ENCODE measurements around the gene CDCA3. TPM values are rescaled to one million over a fixed set of nuclear protein-coding genes. Genes with fewer than 3 reads are reported as not detected.

Gene CDCA3
- total and polyA plus RNA-seq, 2 of the 13 experiments (the other 11 are each of a cell fraction or from before 2014, with no cell fraction given), result 32.7 to 56.5 TPM

DNA sequence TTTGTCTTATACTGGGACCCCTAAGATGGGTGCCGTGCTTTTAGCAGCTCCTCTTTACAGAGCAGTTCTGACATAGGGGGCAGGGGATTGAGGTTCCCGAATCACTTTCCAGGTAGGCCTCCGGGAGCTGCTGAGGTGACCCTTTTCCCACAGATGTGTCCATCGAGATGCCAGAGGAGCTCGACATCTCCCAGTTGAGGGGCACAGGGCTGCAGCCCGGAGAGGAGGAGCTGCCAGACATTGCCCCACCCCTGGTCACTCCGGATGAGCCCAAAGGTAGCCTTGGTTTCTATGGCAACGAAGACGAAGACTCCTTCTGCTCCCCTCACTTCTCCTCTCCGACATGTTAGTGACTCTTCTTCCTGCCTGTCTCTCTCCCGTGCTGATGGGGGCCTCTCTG lies 11.9 kb upstream of the CDCA3 start:
- 96% methylated on average over 7 of the region's 11 CpGs for WGBS (ENCODE audit: low lambda C conversion rate)
- H2AFZ ChIP-seq (ENCODE audit: low read length), result no peak overlapping the region
- no TSS peak for BruUV-seq (replicated peaks)
- no peak for FAIRE-seq
- H4K20me1 ChIP-seq (ENCODE audit: insufficient read depth, low read length), result peaks cover 2% of the 10 kb centered on the region
- H3K4me1 ChIP-seq (ENCODE audit: insufficient read depth, low read length), result peaks cover 9% of the 10 kb centered on the region
- no peaks in the 10 kb centered on the region for H3K9me3 ChIP-seq (ENCODE audit: low read length)
- H3K79me2 ChIP-seq (ENCODE audit: insufficient read depth, low read length), result peaks cover 7% of the 10 kb centered on the region
- H3K27me3 ChIP-seq (ENCODE audit: control insufficient read depth in 1 of 2, insufficient read depth in 2 of 2, low read length in 2 of 2), result no peaks in the 10 kb centered on the region; a peak in 1 of 5 replicates
- H3K9ac ChIP-seq (ENCODE audit: insufficient read depth, low read depth, low read length), result no peak overlapping the region
- H3K27ac ChIP-seq (ENCODE audit: extremely low read length, insufficient read depth, low read length), result no peak overlapping the region
- no peak overlapping the region for H3K4me3 ChIP-seq (replicated peaks in 1 of 3; ENCODE audit: insufficient read depth in 1 of 3, low read depth in 2 of 3, low read length in 3 of 3)
- H3K36me3 ChIP-seq (replicated peaks in 1 of 2; ENCODE audit: control insufficient read depth in 1 of 2, insufficient read depth in 2 of 2, low read length in 2 of 2), result peaks cover 34 to 65% of the 10 kb centered on the region in 2 experiments
- TF ChIP-seq, protein P1, sequence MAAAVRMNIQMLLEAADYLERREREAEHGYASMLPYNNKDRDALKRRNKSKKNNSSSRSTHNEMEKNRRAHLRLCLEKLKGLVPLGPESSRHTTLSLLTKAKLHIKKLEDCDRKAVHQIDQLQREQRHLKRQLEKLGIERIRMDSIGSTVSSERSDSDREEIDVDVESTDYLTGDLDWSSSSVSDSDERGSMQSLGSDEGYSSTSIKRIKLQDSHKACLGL (CRISPR knock-in tag; IDR thresholded peaks at IDR 0.05), result no peak
- no peak for TF ChIP-seq JARID2 (CRISPR knock-in tag; IDR thresholded peaks at IDR 0.05; ENCODE audit: insufficient replicate concordance)
- TF ChIP-seq SNAPC5 (CRISPR knock-in tag; IDR thresholded peaks at IDR 0.05; ENCODE audit: borderline replicate concordance), result no peak
- no peak for TF ChIP-seq SCMH1 (CRISPR knock-in tag; IDR thresholded peaks at IDR 0.05; ENCODE audit: borderline replicate concordance)
- no peak for TF ChIP-seq ONECUT2 (CRISPR knock-in tag; IDR thresholded peaks at IDR 0.05)
- TF ChIP-seq ZSCAN30 (CRISPR knock-in tag; IDR thresholded peaks at IDR 0.05), result no peak
- no peak for TF ChIP-seq ELF1 (CRISPR knock-in tag; IDR thresholded peaks at IDR 0.05)
- no peak for TF ChIP-seq ZNF432 (CRISPR knock-in tag; IDR thresholded peaks at IDR 0.05; ENCODE audit: borderline replicate concordance)
- no peak for TF ChIP-seq PHF5A (CRISPR knock-in tag; IDR thresholded peaks at IDR 0.05; ENCODE audit: low read depth, unreplicated experiment)
- TF ChIP-seq ZNF678 (CRISPR knock-in tag; IDR thresholded peaks at IDR 0.05), result no peak
- intact Hi-C loops (cut with micrococcal nuclease; ENCODE audit: unreplicated experiment), result no loop called here
- ChIA-PET CTCF (ENCODE audit: low intra/inter-chr PET ratio, low total read pairs) (no interaction called here), POLR2A (no interaction called here)
- no peak overlapping the region for H3K4me2 ChIP-seq (ENCODE audit: low read depth, low read length)
- no peak for DNase-seq (ENCODE audit: low spot score)
- ATAC-seq, result no peak
- in situ Hi-C loops (cut with HindIII; ENCODE audit: extremely low pct_ligation_motif_present, low pct_unique_long_range_greater_than_20kb), result no loop called here

Measured in HepG2 (cell line).